Measurements from ENCODE around the gene GEMIN4.

DNA sequence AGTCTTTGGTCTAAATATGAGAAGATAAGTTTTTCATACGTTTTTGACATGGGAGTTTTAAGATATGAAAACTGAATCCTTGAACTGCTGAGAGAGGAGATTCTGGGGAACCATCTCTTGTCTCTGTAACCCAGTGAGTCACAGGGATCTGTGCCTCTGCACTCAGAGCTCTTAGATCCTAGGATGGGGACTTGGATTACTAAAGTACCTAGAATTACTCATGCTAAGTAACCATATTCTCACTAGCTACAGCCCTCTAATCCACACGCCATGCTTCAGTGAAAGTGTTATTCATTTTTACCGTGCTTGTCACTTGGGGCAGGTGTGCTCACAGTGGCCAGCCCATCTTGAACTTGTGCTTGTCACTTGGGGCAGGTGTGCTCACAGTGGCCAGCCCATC is 32.1 kb upstream of the GEMIN4 start:
- TF ChIP-seq, protein P1, sequence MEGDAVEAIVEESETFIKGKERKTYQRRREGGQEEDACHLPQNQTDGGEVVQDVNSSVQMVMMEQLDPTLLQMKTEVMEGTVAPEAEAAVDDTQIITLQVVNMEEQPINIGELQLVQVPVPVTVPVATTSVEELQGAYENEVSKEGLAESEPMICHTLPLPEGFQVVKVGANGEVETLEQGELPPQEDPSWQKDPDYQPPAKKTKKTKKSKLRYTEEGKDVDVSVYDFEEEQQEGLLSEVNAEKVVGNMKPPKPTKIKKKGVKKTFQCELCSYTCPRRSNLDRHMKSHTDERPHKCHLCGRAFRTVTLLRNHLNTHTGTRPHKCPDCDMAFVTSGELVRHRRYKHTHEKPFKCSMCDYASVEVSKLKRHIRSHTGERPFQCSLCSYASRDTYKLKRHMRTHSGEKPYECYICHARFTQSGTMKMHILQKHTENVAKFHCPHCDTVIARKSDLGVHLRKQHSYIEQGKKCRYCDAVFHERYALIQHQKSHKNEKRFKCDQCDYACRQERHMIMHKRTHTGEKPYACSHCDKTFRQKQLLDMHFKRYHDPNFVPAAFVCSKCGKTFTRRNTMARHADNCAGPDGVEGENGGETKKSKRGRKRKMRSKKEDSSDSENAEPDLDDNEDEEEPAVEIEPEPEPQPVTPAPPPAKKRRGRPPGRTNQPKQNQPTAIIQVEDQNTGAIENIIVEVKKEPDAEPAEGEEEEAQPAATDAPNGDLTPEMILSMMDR (IDR thresholded peaks at IDR 0.05; ENCODE audit: low read depth, low read length, poor library complexity, severe bottlenecking): no peak
- no peak for TF ChIP-seq EZH2phosphoT487 (IDR thresholded peaks at IDR 0.05; ENCODE audit: borderline replicate concordance, low read length)

Data from DOHH2 (cell line).